HG03045 (cell line): Measurements from ENCODE around the gene OR2W3.

ENCODE experiments used
- ATAC-seq: cut with Tn5 transposase; IDR thresholded peaks from one replicate; pipeline ENCODE4 v1.9.1; 2021; ENCODE audit warnings: mild to moderate bottlenecking, moderate library complexity; ENCODE audit not compliant: unreplicated experiment

OR2W3 gene

GRCh38 chr1:247914941-247915662 is 19.7 kb downstream of the OR2W3 start:
- ATAC-seq: no peak

GRCh38 chr1:247919952-247920351 is 24.6 kb downstream of the OR2W3 start, which contains the start of gene OR2T8:
Gene OR2T8 (plus strand): TSS chr1:247920252. CDS start chr1:247921018, 766 bp downstream.
- no peak for ATAC-seq

GRCh38 chr1:247923941-247924340 is 28.6 kb downstream of the OR2W3 start:
- no peak for ATAC-seq

DNA sequence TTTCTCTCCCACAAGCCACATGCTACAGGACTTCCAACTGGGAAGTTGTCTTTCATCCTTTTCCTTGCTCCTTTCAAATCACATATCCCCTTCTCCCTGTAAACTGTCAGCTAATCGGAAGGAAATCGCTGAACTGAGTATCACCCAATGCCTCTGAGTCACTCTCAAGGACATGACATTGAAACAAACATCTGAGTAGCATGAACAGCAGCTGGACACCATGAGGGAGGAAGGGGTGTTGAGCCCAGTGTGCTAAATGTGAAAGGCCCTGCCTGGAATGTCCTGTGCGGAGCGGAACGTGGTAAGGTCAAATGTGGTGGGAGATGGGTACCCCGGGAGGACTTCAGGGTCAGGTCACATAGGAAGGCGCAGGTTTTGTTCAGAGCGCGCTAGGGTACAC is 29.5 kb downstream of the OR2W3 start, which contains the start of gene OR2AJ1:
Gene OR2AJ1 (plus strand): TSS at position 22 of the 400 bp plus-strand sequence. CDS start 8,880 bp downstream, outside the sequence.
- ATAC-seq: no peak

- no peak for ATAC-seq
Measured at GRCh38 chr1:247933989-247934388, 38.6 kb downstream of the OR2W3 start.

DNA sequence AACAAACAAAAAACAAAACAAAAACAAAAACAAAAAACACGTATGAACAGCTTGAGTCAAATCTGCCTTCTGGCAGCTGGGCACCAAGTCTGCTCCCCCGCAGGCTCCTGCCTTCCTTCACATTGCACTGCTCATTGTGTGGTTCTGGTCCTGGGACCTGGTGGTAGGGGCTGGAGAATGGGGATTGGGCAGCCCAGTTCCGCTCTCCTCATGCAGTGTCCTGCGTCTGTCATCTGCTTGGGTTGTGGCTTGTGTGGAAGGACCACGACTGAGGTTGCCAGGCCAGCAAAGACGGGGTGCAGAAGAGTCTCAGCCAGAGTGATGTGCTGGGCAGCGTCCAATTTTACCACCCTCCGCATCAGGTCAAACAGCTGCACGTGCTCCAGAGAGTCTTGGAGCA is 40.4 kb downstream of the OR2W3 start:
- no peak for ATAC-seq

DNA sequence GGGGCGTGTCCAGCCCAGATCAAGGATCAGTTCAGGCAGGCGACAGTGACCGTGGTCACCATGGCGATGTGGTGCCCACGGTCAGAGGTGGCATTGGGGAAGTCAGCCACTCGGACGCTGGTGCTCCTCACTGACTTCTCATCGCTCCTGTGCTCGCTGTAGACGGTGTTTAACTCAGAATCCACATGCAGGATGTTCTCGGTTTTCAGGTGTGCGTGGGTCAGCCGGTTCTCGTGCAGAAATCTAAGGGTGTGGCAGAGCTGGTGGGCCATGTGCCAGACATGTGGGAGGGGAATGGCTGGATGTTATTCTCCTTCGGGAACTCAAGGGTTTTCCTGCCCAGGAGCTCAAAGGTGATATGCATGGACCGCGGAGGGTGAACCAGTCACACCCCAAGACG is 41.0 kb downstream of the OR2W3 start:
- no peak for ATAC-seq

GRCh38 chr1:247936965-247937734 is 41.8 kb downstream of the OR2W3 start:
- peak; percentile 100 for ATAC-seq

- no peak for ATAC-seq
Measured at GRCh38 chr1:247942624-247943023, 47.2 kb downstream of the OR2W3 start.
